Breast epithelium (tissue), 4 donors: ENCODE measurements around the gene RNF20. TPM values are rescaled to one million over a fixed set of nuclear protein-coding genes. Genes with fewer than 3 reads are reported as not detected.
A peak's percentile ranks its signal among the peaks of the same experiment; 100 is the strongest.

ENCODE experiments used
- DNase-seq, 2 donors: peaks; one replicate each; pipeline ENCODE4 v3.0.0-alpha.2; 2019; ENCODE audit warnings: low spot score in 2 of 2
- H3K27ac ChIP-seq, 2 donors: fragments of 200-600 bp; sonication (generic) in 1 of 2; one replicate each; pipeline ENCODE4 v1.5.1; 2016 to 2019; ENCODE audit warnings: mild to moderate bottlenecking in 1 of 2
- H3K27me3 ChIP-seq, 2 donors: fragments of 200-600 bp; sonication (generic) in 1 of 2; one replicate each; pipeline versions ENCODE4 v1.5.1 to v1.6.0; 2017 to 2019; ENCODE audit warnings: control low read depth in 1 of 2, mild to moderate bottlenecking in 1 of 2
- H3K36me3 ChIP-seq: fragments of 200-600 bp; one replicate; pipeline ENCODE4 v1.5.1; 2019
- H3K4me1 ChIP-seq, 2 donors: fragments of 200-600 bp; sonication (generic); one replicate each; pipeline ENCODE4 v1.5.1; 2016 to 2019; ENCODE audit warnings: control low read depth in 1 of 2
- H3K4me3 ChIP-seq, 3 donors: fragments of 200-600 bp; sonication (generic); 1 replicate in 2 of 3; 2 replicates in 1 of 3; pipeline ENCODE4 v1.5.1; 2016 to 2019; ENCODE audit warnings: mild to moderate bottlenecking in 3 of 3, moderate library complexity in 2 of 3
- H3K9me3 ChIP-seq, 2 donors: fragments of 200-600 bp; sonication (generic) in 1 of 2; one replicate each; pipeline ENCODE4 v1.5.1; 2016 to 2019; ENCODE audit warnings: control low read depth in 1 of 2
- CTCF ChIP-seq, 3 donors: fragments of 450-650 bp; IDR thresholded peaks; one replicate each; pipeline ENCODE4 v1.5.1; 2016 to 2017; ENCODE audit warnings: antibody characterized with exemption in 3 of 3, mild to moderate bottlenecking in 3 of 3, moderate library complexity in 3 of 3
- POLR2A ChIP-seq: fragments of 450-650 bp; IDR thresholded peaks from one replicate; pipeline ENCODE4 v1.6.1; 2016; ENCODE audit warnings: antibody characterized with exemption, mild to moderate bottlenecking, moderate library complexity
- POLR2AphosphoS5 ChIP-seq, 3 donors: sonication (generic); formaldehyde crosslinking; IDR thresholded peaks; one replicate each; pipeline ENCODE4 v1.6.1; 2017; ENCODE audit warnings: antibody characterized with exemption in 3 of 3
- intact Hi-C: fragments of 100-400 bp; cut with DNase I; formaldehyde crosslinking; loops from one replicate; pipeline ENCODE4 v1.15.1; 2023; ENCODE audit warnings: low total_unique reads
- total RNA-seq, 3 donors: library from RNA; depleted of rRNA; stranded (reverse); fragments of >200 nt; gene quantifications; one replicate each; pipeline ENCODE4 v1.1.0, GENCODE V29; 2016

Gene RNF20
- 10 to 100 TPM; 24.6 to 31.5 (median 29.9) TPM for total RNA-seq

GRCh38 chr9:101533334-101534204 is at the start of gene RNF20:
Gene RNF20 (plus strand): TSS chr9:101533853. CDS start chr9:101535424, 1,571 bp downstream.
- H3K27ac ChIP-seq = peak within 1 kb of the TSS; percentile 96 to 97
- TF ChIP-seq POLR2A (no peak), POLR2AphosphoS5 (IDR thresholded peaks at IDR 0.05) (peak; percentile 56 to 67 (median 64))
- intact Hi-C loops = loop anchor here (5.0 to 10.0 kb wide), 2 partner anchors 86 to 1139 kb away; no protein-coding TSS in a partner anchor
- H3K4me1 ChIP-seq = peaks cover 0 to 2% of the 10 kb centered on the region in 2 donors
- H3K36me3 ChIP-seq = no peaks in the 10 kb centered on the region
- DNase-seq = peak; percentile 99
- H3K9me3 ChIP-seq = no peaks in the 10 kb centered on the region
- H3K27me3 ChIP-seq = no peaks in the 10 kb centered on the region
- peak within 1 kb of the TSS; percentile 74 to 81 (median 76) for H3K4me3 ChIP-seq

DNA sequence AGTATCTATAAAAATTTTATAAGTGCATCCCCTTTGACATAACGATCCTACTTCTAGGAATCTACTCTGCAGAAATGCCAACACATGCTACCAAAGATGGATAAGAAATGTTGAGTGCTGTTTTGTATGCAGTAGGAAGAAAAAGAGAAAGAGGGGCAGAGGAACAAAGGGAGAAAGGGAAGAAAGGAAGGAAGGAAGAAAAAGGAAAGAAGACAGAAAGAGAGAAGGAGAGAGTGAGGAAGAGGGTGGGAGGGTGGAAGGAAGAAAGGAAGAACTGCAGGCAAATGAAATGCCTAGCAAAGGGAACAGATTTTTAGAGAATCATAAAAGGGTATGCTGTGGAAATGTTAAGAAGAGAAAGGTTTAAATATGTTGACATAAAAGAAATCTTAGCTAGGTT is 49.6 kb upstream of the RNF20 start:
- intact Hi-C loops = loop anchor here (5.0 kb wide), 1 partner anchor 227 kb away; no protein-coding TSS in a partner anchor
- no peak for TF ChIP-seq POLR2A
- Histone ChIP-seq H3K9me3 (no peaks in the 10 kb centered on the region), H3K4me1 (no peaks in the 10 kb centered on the region), H3K36me3 (no peaks in the 10 kb centered on the region), H3K4me3 (no peak overlapping the region), H3K27ac (no peak overlapping the region), H3K27me3 (peaks cover 0 to 16% of the 10 kb centered on the region in 2 donors)
- DNase-seq = no peak

DNA sequence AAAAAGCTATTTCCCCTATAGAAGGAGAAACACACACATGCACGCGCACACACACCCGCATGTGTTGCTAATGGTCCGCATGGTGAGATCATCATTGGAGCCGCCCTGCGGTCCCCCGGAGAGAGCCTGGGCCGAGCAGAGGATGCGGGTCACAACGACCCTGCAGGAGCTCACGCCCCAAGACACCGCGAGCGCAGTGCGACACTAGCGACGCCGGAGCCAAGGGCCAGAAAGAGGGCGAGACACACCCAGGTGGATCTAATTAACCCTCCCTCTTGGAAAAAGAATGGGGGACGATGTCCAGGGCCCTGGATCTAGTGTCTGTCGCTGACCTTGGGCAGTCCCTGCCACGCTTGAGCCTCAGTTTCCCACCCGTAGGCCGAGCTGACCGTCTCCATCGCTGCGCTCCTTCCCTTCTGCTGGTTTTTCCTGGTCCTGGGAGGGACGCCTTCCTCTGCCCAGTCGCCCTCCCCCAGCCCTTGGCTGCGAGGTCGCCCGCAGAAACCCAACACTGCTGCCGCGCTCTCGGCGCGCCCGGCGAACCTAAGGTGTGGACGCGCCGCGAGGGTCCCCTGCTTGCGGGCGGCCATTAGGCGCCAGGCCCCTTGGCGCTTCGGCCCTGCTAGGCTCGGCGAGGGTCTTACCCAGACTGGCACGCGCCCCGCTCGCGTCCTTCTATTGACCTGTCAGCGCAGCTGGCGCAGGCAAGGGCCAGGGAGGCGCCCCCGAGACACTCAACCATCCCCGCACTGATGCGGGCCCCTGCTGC is 47.5 kb upstream of the RNF20 start:
- Histone ChIP-seq H3K9me3 (no peaks in the 10 kb centered on the region), H3K27me3 (peaks cover 0 to 16% of the 10 kb centered on the region in 2 donors), H3K4me1 (no peaks in the 10 kb centered on the region), H3K27ac (peak overlapping the region; percentile 52 to 73), H3K4me3 (peak overlapping the region; percentile 54 to 66 (median 56)), H3K36me3 (no peaks in the 10 kb centered on the region)
- no peak for DNase-seq
- TF ChIP-seq POLR2AphosphoS5 (IDR thresholded peaks at IDR 0.05) = no peak
- no peak for TF ChIP-seq CTCF (IDR thresholded peaks at IDR 0.05)
- no peak for TF ChIP-seq POLR2A
- intact Hi-C loops = no loop called here

DNA sequence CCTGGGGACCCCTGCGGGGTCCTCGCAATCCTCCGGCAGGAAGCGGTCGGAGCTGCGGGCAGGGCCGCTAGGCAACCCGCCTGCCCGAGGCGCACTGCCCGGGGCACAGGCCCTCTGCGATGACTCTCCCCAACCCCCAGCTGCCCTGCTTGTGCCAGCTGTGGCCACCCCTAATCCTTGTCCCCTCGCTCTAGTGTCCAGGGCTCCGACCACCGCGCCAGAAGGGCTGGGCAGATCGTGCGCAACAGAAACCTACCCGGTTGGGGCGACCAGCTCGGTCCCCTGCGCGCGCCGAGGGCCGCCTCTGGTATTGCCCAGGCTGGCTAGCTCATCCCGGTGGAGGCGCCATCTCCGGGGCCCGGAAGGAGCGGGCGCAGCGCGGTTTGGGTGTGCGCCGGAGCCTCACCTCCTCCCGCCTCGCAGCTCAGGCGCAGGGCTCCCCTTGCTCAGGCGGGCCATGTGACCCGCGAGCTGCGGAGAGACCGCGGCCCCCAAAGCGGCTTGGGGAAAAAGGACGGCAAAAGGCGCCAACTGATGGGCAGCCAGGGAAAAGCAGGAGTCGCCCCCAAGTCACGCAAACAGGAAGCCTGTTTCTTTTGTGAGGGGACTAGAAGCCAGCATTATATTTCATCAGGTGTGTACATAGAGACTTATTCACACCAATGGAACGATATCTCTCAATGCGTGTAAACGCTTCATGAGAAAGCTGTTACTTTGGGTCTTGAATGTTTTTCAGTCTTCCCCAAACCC is 46.8 kb upstream of the RNF20 start:
- TF ChIP-seq CTCF (IDR thresholded peaks at IDR 0.05) (no peak), POLR2AphosphoS5 (IDR thresholded peaks at IDR 0.05) (peak in 1 of 3 donors; percentile 13), POLR2A (no peak)
- Histone ChIP-seq H3K9me3 (no peaks in the 10 kb centered on the region), H3K4me3 (peak overlapping the region; percentile 54 to 66 (median 56)), H3K4me1 (no peaks in the 10 kb centered on the region), H3K27me3 (peaks cover 0 to 16% of the 10 kb centered on the region in 2 donors), H3K27ac (peak overlapping the region; percentile 52 to 73), H3K36me3 (no peaks in the 10 kb centered on the region)
- intact Hi-C loops = no loop called here
- no peak for DNase-seq

DNA sequence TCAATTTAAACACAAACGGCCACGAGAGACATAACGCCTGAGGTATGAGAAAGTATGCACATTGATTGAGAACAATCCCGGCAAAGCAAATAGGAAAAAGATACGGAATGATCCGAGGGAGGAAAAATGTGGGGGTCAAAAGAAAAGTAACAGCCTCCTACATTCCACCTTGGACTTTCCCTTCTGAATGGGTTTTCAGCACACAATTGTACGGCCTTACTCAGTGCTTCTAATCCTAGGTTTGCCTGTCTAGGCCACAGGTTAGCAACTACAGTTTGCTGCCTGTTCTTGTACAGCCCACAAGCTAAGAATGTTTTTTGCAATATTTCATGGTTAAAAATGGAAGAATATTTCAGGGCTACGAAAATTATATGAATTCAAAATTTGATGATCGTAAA is 46.2 kb upstream of the RNF20 start:
- Histone ChIP-seq H3K36me3 (no peaks in the 10 kb centered on the region), H3K27me3 (peaks cover 0 to 16% of the 10 kb centered on the region in 2 donors), H3K4me1 (no peaks in the 10 kb centered on the region), H3K4me3 (peak overlapping the region; percentile 54 to 66 (median 56)), H3K27ac (peak overlapping the region; percentile 52 to 73), H3K9me3 (no peaks in the 10 kb centered on the region)
- no peak for DNase-seq
- no peak for TF ChIP-seq CTCF (IDR thresholded peaks at IDR 0.05)
- no peak for TF ChIP-seq POLR2AphosphoS5 (IDR thresholded peaks at IDR 0.05)
- no peak for TF ChIP-seq POLR2A
- intact Hi-C loops = no loop called here
